ENCODE results near the gene DIAPH3. TPM values are rescaled to one million over a fixed set of nuclear protein-coding genes. Genes with fewer than 3 reads are reported as not detected.

Gene DIAPH3
- total and polyA plus RNA-seq, 2 donors (not counting 1 experiment from before 2014, with no cell fraction given) = 0.03 to 0.10 TPM

DNA sequence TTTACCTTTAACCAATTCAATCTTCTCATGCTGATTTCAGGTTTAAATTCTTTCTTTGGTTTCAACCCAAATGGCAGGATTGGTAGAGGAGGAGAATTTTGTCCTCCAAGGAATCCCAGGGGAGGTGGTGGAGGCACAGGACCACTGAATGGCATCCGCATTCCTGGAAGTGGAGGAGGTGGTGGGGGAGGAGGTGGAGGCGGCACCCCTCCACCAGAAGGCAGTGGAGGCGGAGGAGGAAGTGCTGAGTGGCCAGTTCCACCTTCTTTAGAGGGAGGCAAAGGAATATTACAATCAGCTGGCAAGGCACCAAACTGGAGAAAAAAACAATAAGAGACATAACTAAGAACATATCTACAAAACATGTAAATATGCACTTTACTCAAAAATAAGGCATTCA is 192.9 kb downstream of the DIAPH3 start:
- Mint-ChIP-seq H3K4me1 (no peaks in the 10 kb centered on the region), H3K27ac (no peak overlapping the region), H3K27me3 (no peaks in the 10 kb centered on the region), H3K9me3 (ENCODE audit: insufficient read depth) (no peaks in the 10 kb centered on the region), H3K4me3 (no peak overlapping the region)
- 100% methylated on average over 1 of the region's 3 CpGs for WGBS (ENCODE audit: insufficient coverage)
- Histone ChIP-seq H3K27me3 (replicated peaks in 1 of 4; ENCODE audit: control extremely low read depth in 1 of 4, control insufficient read depth in 3 of 4, insufficient read depth in 4 of 4, low read length in 3 of 4) (no peaks in the 10 kb centered on the region), H4K20me1 (ENCODE audit: control insufficient read depth, insufficient read depth, low read length, poor library complexity, severe bottlenecking) (no peaks in the 10 kb centered on the region), H3K4me2 (replicated peaks; ENCODE audit: low read depth, low read length, poor library complexity, severe bottlenecking) (no peak overlapping the region), H3K9ac (ENCODE audit: low read length) (no peak overlapping the region), H3K36me3 (replicated peaks in 1 of 2; ENCODE audit: control extremely low read depth in 1 of 2, control insufficient read depth in 1 of 2, extremely low read depth in 1 of 2, insufficient read depth in 2 of 2, low read length in 1 of 2) (no peaks in the 10 kb centered on the region), H3K9me3 (ENCODE audit: control extremely low read depth in 1 of 3, control insufficient read depth in 2 of 3, insufficient read depth in 1 of 3, low read length in 2 of 3) (no peaks in the 10 kb centered on the region), H3K27ac (ENCODE audit: low read length in 2 of 2) (no peak overlapping the region), H3K4me1 (ENCODE audit: control insufficient read depth in 2 of 2, insufficient read depth in 2 of 2, low read length in 2 of 2) (no peaks in the 10 kb centered on the region), H3K4me3 (ENCODE audit: control extremely low read depth in 1 of 5, extremely low read depth in 1 of 5, insufficient read depth in 1 of 5, low read depth in 2 of 5, low read length in 4 of 5) (no peak overlapping the region), H2AFZ (ENCODE audit: insufficient read depth, low read depth, low read length, poor library complexity, severe bottlenecking) (no peak overlapping the region), H3K79me2 (ENCODE audit: control insufficient read depth, insufficient read depth, low read length) (no peaks in the 10 kb centered on the region)
- ATAC-seq (ENCODE audit: low read depth) = no peak
- POLR2A ChIA-PET = no interaction called here
- intact Hi-C loops (cut with micrococcal nuclease) = no loop called here
- TF ChIP-seq, protein P1, sequence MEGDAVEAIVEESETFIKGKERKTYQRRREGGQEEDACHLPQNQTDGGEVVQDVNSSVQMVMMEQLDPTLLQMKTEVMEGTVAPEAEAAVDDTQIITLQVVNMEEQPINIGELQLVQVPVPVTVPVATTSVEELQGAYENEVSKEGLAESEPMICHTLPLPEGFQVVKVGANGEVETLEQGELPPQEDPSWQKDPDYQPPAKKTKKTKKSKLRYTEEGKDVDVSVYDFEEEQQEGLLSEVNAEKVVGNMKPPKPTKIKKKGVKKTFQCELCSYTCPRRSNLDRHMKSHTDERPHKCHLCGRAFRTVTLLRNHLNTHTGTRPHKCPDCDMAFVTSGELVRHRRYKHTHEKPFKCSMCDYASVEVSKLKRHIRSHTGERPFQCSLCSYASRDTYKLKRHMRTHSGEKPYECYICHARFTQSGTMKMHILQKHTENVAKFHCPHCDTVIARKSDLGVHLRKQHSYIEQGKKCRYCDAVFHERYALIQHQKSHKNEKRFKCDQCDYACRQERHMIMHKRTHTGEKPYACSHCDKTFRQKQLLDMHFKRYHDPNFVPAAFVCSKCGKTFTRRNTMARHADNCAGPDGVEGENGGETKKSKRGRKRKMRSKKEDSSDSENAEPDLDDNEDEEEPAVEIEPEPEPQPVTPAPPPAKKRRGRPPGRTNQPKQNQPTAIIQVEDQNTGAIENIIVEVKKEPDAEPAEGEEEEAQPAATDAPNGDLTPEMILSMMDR (IDR thresholded peaks at IDR 0.05) = no peak
- no peak for TF ChIP-seq EZH2 (IDR thresholded peaks at IDR 0.05; ENCODE audit: borderline replicate concordance, insufficient read depth, low read depth, low read length, poor library complexity, severe bottlenecking)
- DNase-seq = no peak
- CTCF ChIA-PET = no interaction called here

DNA sequence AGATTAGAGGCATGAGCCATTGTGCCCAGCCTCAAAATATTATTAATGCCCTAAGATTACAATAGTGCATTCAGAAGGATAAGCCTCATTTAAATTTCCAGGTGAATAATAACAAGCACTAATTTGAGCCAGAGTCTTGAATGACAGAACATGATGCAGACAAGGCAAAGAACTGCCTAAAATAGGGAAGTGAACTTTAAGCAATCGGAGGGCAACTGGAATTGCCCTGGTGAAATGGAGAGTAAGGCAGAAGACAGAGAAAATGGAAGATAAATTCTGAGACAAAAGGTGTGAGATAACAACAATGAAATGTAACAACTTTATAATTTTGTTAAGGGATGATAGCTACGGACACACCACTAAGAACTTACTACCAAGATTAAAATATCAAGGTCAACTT is 199.9 kb downstream of the DIAPH3 start:
- Mint-ChIP-seq H3K27me3 (no peaks in the 10 kb centered on the region), H3K4me3 (no peak overlapping the region), H3K4me1 (no peaks in the 10 kb centered on the region), H3K27ac (no peak overlapping the region), H3K9me3 (ENCODE audit: insufficient read depth) (no peaks in the 10 kb centered on the region)
- H3K79me2 ChIP-seq (ENCODE audit: control insufficient read depth, insufficient read depth, low read length) = no peaks in the 10 kb centered on the region
- no peaks in the 10 kb centered on the region for H4K20me1 ChIP-seq (ENCODE audit: control insufficient read depth, insufficient read depth, low read length, poor library complexity, severe bottlenecking)
- TF ChIP-seq, protein P1 (IDR thresholded peaks at IDR 0.05) = no peak
- no peak for TF ChIP-seq EZH2 (IDR thresholded peaks at IDR 0.05; ENCODE audit: borderline replicate concordance, insufficient read depth, low read depth, low read length, poor library complexity, severe bottlenecking)
- CTCF ChIA-PET = no interaction called here
- WGBS (ENCODE audit: insufficient coverage) = no CpG with 5 or more reads among the region's 2 CpGs
- H3K9me3 ChIP-seq (ENCODE audit: control extremely low read depth in 1 of 3, control insufficient read depth in 2 of 3, insufficient read depth in 1 of 3, low read length in 2 of 3) = no peaks in the 10 kb centered on the region
- no peaks in the 10 kb centered on the region for H3K4me1 ChIP-seq (ENCODE audit: control insufficient read depth in 2 of 2, insufficient read depth in 2 of 2, low read length in 2 of 2)
- H2AFZ ChIP-seq (ENCODE audit: insufficient read depth, low read depth, low read length, poor library complexity, severe bottlenecking) = no peak overlapping the region
- H3K27ac ChIP-seq (ENCODE audit: low read length in 2 of 2) = no peak overlapping the region
- ATAC-seq (ENCODE audit: low read depth) (no peak), DNase-seq (no peak)
- intact Hi-C loops (cut with micrococcal nuclease) = no loop called here
- H3K36me3 ChIP-seq (replicated peaks in 1 of 2; ENCODE audit: control extremely low read depth in 1 of 2, control insufficient read depth in 1 of 2, extremely low read depth in 1 of 2, insufficient read depth in 2 of 2, low read length in 1 of 2) = no peaks in the 10 kb centered on the region
- POLR2A ChIA-PET = no interaction called here
- no peak overlapping the region for H3K4me3 ChIP-seq (ENCODE audit: control extremely low read depth in 1 of 5, extremely low read depth in 1 of 5, insufficient read depth in 1 of 5, low read depth in 2 of 5, low read length in 4 of 5)
- H3K4me2 ChIP-seq (replicated peaks; ENCODE audit: low read depth, low read length, poor library complexity, severe bottlenecking) = no peak overlapping the region
- H3K9ac ChIP-seq (ENCODE audit: low read length) = no peak overlapping the region
- no peaks in the 10 kb centered on the region for H3K27me3 ChIP-seq (replicated peaks in 1 of 4; ENCODE audit: control extremely low read depth in 1 of 4, control insufficient read depth in 3 of 4, insufficient read depth in 4 of 4, low read length in 3 of 4)
